Motor neuron (in vitro differentiated cells): ENCODE results near the gene RAB21. TPM values are rescaled to one million over a fixed set of nuclear protein-coding genes. Genes with fewer than 3 reads are reported as not detected.
"Not testable (repeated sequence)": the region's sequence is repeated elsewhere in the genome, so short reads cannot be mapped to it uniquely, and the experiment has no call there.

Experiments used
- ATAC-seq, 8 experiments: fragments of 200-7000 bp; cut with Tn5 transposase; replicated peaks in 6 of 8; 2 replicates each; pipeline ENCODE4 v1.8.0; 2021; ENCODE audit warnings: mild to moderate bottlenecking in 8 of 8, moderate library complexity in 8 of 8
- H3K27ac ChIP-seq, 2 donors: fragments of 250-450 bp; sonication (Bioruptor Pico); 2 replicates each; pipeline ENCODE4 v1.9.0; 2021; ENCODE audit warnings: antibody characterized with exemption in 2 of 2, mild to moderate bottlenecking in 2 of 2, moderate library complexity in 1 of 2
- H3K4me1 ChIP-seq, 2 donors: fragments of 250-450 bp; sonication (Bioruptor Pico); replicated peaks in 1 of 2; 2 replicates each; pipeline ENCODE4 v1.6.1; 2021; ENCODE audit warnings: antibody characterized with exemption in 2 of 2, mild to moderate bottlenecking in 2 of 2, moderate library complexity in 1 of 2
- H3K4me3 ChIP-seq, 5 donors: fragments of 250-450 bp; sonication (Bioruptor Pico); 2 replicates each; pipeline ENCODE4 v1.9.0; 2021; ENCODE audit warnings: antibody characterized with exemption in 5 of 5, mild to moderate bottlenecking in 5 of 5, moderate library complexity in 4 of 5
- WGBS, 10 experiments: fragments of 450-650 bp; shearing (Covaris generic); methylation state at CpG; one replicate each; pipeline ENCODE4 v1.0.0; 2022; 5-methylcytosine and 5-hydroxymethylcytosine counted together
- in situ Hi-C, 9 experiments: fragments of 400-800 bp; cut with MboI; loops; one replicate each; pipeline ENCODE4 v1.15.0; 2021; ENCODE audit warnings: low sequenced_read_pairs in 9 of 9, low pct_unique_long_range_greater_than_20kb in 2 of 9; ENCODE audit not compliant: unreplicated experiment in 9 of 9
- total RNA-seq, 8 experiments: library from RNA; unstranded; fragments of 300-600 nt; gene quantifications; 2 replicates each; pipeline versions ENCODE4 v1.2.3 to v1.2.4, GENCODE V29; 2022

RAB21 gene
- total RNA-seq, 8 experiments from 2014 or later = 20.0 to 55.1 (median 41.0) TPM

GRCh38 chr12:71787580-71787979, 32.9 kb downstream of the RAB21 start:
- H3K4me3 ChIP-seq = no peak overlapping the region
- in situ Hi-C loops = loop anchor here in 2 of 9 experiments (25.0 kb wide), 2 partner anchors 125 to 150 kb away; partner anchors contain the start of gene TPH2 (in 1 of the 2)
- H3K27ac ChIP-seq = no peak overlapping the region
- WGBS, 10 experiments = 73 to 92% (median 88%) methylated on average over 1 of the region's 1 CpG; no CpG with 5 or more reads in 5 of the 10 experiments
- no peak for ATAC-seq
- H3K4me1 ChIP-seq = no peaks in the 10 kb centered on the region

DNA sequence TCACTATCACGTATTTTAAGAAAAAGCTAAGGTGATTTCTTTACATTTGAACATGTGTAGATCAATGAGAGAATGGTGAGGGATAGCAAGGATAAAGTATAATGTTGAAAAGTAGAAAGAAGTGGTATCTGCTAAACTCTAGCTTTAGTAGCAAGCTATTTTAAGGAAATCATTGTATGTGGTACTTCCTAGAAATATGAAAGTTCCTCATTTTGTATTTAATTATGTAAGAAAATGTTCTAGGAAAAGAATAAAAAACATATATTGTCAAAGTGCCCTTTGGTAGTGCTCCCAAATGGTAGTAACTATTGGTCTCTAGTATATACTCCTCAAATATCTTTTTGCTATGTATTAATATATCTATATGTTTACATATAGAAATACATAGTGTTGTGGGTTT, 35.7 kb downstream of the RAB21 start:
- H3K4me3 ChIP-seq = no peak overlapping the region
- 38 to 100% (median 95%) methylated on average over 1 of the region's 1 CpG; no CpG with 5 or more reads in 2 of the 10 experiments for WGBS, 10 experiments
- in situ Hi-C loops = loop anchor here in 2 of 9 experiments (25.0 kb wide), 2 partner anchors 122 to 147 kb away; partner anchors contain the start of gene TPH2 (in 1 of the 2)
- no peak for ATAC-seq
- H3K4me1 ChIP-seq = no peaks in the 10 kb centered on the region
- no peak overlapping the region for H3K27ac ChIP-seq

GRCh38 chr12:71791473-71792150, 36.9 kb downstream of the RAB21 start:
- in situ Hi-C loops = loop anchor here in 2 of 9 experiments (25.0 kb wide), 2 partner anchors 121 to 146 kb away; partner anchors contain the start of gene TPH2 (in 1 of the 2)

GRCh38 chr12:71792599-71792998, 37.9 kb downstream of the RAB21 start:
- Histone ChIP-seq H3K4me3 (no peak overlapping the region), H3K4me1 (no peaks in the 10 kb centered on the region), H3K27ac (no peak overlapping the region)
- in situ Hi-C loops = loop anchor here in 2 of 9 experiments (25.0 kb wide), 2 partner anchors 120 to 145 kb away; partner anchors contain the start of gene TPH2 (in 1 of the 2)
- WGBS, 10 experiments = 80 to 100% (median 94%) methylated on average over 1 of the region's 1 CpG; no CpG with 5 or more reads in 4 of the 10 experiments
- no peak for ATAC-seq

More at GRCh38 chr12:71791473-71792150, 36.9 kb downstream of the RAB21 start:
- H3K4me3 ChIP-seq = no peak overlapping the region
- no peaks in the 10 kb centered on the region for H3K4me1 ChIP-seq
- H3K27ac ChIP-seq = no peak overlapping the region
- 71 to 100% (median 83%) methylated on average over 1 to 4 of the region's 4 CpGs; no CpG with 5 or more reads in 1 of the 10 experiments for WGBS, 10 experiments
- ATAC-seq = no peak

DNA sequence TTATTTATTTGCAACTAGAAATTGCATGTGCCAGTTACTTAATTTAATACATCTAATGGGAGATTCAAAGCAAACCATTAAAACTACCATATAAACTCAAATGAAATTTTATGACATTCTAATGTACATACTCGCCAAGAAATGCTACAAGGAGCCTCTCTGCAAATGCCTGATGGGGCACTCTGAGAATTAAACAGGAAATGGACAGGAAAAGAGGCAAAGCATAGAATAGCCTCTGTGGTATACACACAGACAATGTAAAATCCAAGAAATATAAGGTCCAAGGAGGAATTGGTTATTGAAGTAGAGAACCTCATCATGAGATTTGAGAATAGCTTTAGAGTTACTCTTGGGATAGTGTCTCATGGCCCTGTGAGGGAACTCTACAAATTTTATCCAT, 41.2 kb downstream of the RAB21 start:
- 0 to 100% (median 89%) methylated on average over 1 of the region's 1 CpG; no CpG with 5 or more reads in 4 of the 10 experiments for WGBS, 10 experiments
- in situ Hi-C loops = loop anchor here in 2 of 9 experiments (25.0 kb wide), 2 partner anchors 116 to 141 kb away; partner anchors contain the start of gene TPH2 (in 1 of the 2)
- Histone ChIP-seq H3K4me3 (no peak overlapping the region), H3K4me1 (no peaks in the 10 kb centered on the region), H3K27ac (no peak overlapping the region)
- no peak for ATAC-seq

- 0 to 100% (median 50%) methylated on average over 1 of the region's 1 CpG; no CpG with 5 or more reads in 2 of the 10 experiments for WGBS, 10 experiments
- Histone ChIP-seq H3K4me1 (no peaks in the 10 kb centered on the region), H3K27ac (no peak overlapping the region), H3K4me3 (no peak overlapping the region)
- no peak for ATAC-seq
- in situ Hi-C loops = loop anchor here in 2 of 9 experiments (25.0 kb wide), 2 partner anchors 115 to 140 kb away; partner anchors contain the start of gene TPH2 (in 1 of the 2)
Measured at GRCh38 chr12:71797531-71797930, 42.9 kb downstream of the RAB21 start.

GRCh38 chr12:71799106-71799505, 44.4 kb downstream of the RAB21 start:
- H3K4me3 ChIP-seq = no peak overlapping the region
- H3K4me1 ChIP-seq = no peaks in the 10 kb centered on the region
- ATAC-seq = peak in 2 of 8 experiments; percentile 49 to 52
- no peak overlapping the region for H3K27ac ChIP-seq
- in situ Hi-C loops = loop anchor here in 2 of 9 experiments (25.0 kb wide), 2 partner anchors 113 to 138 kb away; partner anchors contain the start of gene TPH2 (in 1 of the 2)

DNA sequence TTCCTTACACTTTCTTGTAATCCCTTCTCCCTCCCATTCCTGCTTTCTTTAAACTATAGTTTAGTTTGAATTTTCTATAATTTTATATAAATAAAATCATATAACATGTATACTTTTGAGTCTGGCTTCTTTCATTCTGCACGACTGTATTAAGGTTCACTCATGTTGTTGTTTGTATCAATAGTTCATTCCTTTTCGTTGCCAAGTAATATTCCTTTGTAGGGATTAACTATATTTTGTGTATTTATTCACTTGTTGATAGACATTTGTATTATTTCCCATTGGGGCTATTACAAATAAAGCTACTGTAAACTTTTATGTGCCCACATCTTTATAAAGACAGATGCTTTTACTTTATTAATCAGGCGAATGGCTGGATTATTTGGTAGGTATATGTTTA, 45.5 kb downstream of the RAB21 start:
- H3K4me1 ChIP-seq = no peaks in the 10 kb centered on the region
- no peak for ATAC-seq
- no peak overlapping the region for H3K4me3 ChIP-seq
- 55 to 98% (median 85%) methylated on average over 3 of the region's 3 CpGs for WGBS, 10 experiments
- no peak overlapping the region for H3K27ac ChIP-seq
- in situ Hi-C loops = no loop called here

DNA sequence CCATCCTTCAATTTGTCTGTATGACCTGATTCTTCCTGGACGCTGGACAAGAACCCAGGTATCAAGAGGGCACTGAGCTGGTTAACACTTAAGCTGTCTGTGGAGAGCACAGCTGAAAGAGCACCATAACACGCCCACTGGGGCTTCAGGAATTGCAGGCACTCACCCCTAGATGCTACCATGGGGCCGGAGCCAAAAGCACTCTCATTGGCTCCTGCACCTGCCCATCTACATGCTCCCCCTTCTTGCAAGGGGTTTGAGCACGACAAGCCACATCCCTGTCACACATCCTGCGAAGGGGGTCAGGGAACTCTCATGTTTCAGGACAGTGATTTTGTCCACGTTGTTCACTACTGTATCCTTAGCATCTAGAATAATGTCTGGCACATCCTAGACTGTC, 49.8 kb downstream of the RAB21 start:
- 25 to 100% (median 63%) methylated on average over 1 to 4 of the region's 6 CpGs; no CpG with 5 or more reads in 3 of the 10 experiments for WGBS, 10 experiments
- no peak for ATAC-seq

DNA sequence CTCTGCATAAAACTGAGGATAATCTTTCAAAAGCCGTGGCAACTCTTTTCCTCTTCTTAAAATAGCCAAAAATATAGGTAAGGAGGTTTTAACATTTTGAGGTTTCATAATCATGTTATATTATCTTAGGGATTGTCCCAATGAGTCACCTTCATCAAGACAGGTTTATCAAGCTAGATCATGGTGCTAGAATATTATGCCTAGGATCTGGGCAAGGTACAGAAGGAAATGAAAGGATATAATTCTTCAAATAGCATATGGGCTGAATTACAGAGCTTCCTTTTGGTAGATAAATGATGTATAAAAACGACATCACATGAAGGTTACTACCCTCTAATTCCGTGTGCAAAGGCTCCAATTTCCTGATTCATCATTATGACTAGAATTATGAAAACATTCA, 56.3 kb downstream of the RAB21 start:
- H3K4me1 ChIP-seq = no peaks in the 10 kb centered on the region
- no peak for ATAC-seq
- no peak overlapping the region for H3K27ac ChIP-seq
- in situ Hi-C loops = no loop called here
- 0 to 92% (median 57%) methylated on average over 1 to 3 of the region's 3 CpGs for WGBS, 10 experiments
- no peak overlapping the region for H3K4me3 ChIP-seq

More for the DNA sequence above, 49.8 kb downstream of the RAB21 start:
- no peak overlapping the region for H3K27ac ChIP-seq
- in situ Hi-C loops = no loop called here
- H3K4me1 ChIP-seq = no peaks in the 10 kb centered on the region
- no peak overlapping the region for H3K4me3 ChIP-seq

- WGBS, 10 experiments = 60 to 96% (median 80%) methylated on average over 1 to 4 of the region's 6 CpGs; no CpG with 5 or more reads in 4 of the 10 experiments
- H3K4me1 ChIP-seq, H3K27ac ChIP-seq, in situ Hi-C loops, ATAC-seq, H3K4me3 ChIP-seq: not testable (repeated sequence)
Measured at GRCh38 chr12:71815242-71815641, 60.6 kb downstream of the RAB21 start.

- in situ Hi-C loops, H3K4me3 ChIP-seq, H3K4me1 ChIP-seq, ATAC-seq, H3K27ac ChIP-seq: not testable (repeated sequence)
- WGBS, 10 experiments = 60 to 94% (median 83%) methylated on average over 1 to 3 of the region's 3 CpGs; no CpG with 5 or more reads in 4 of the 10 experiments
Measured at GRCh38 chr12:71822088-71822487, 67.4 kb downstream of the RAB21 start.

- 50 to 100% (median 100%) methylated on average over 1 to 2 of the region's 2 CpGs; no CpG with 5 or more reads in 1 of the 10 experiments for WGBS, 10 experiments
- no peak for ATAC-seq
- Histone ChIP-seq H3K4me3 (no peak overlapping the region), H3K4me1 (no peaks in the 10 kb centered on the region), H3K27ac (no peak overlapping the region)
- in situ Hi-C loops = no loop called here
Measured at GRCh38 chr12:71828813-71829212, 74.2 kb downstream of the RAB21 start.
